H9 (cell line): ENCODE measurements around the gene DCT. TPM values are rescaled to one million over a fixed set of nuclear protein-coding genes. Genes with fewer than 3 reads are reported as not detected.

ENCODE experiments used
- DNase-seq: peaks from one replicate; pipeline ENCODE4 v3.0.0-alpha.2; 2017
- H2AFZ ChIP-seq: one replicate; pipeline ENCODE4 v1.6.1; 2013; ENCODE audit warnings: mild to moderate bottlenecking, low read length, control low read depth, moderate library complexity
- H2AK5ac ChIP-seq: 2 replicates; pipeline ENCODE4 v1.6.1; 2013; ENCODE audit warnings: low read length, control low read depth, mixed read lengths; ENCODE audit not compliant: insufficient read length
- H2BK120ac ChIP-seq: one replicate; pipeline ENCODE4 v1.6.1; 2013; ENCODE audit warnings: low read depth, mild to moderate bottlenecking, low read length, control low read depth, inconsistent platforms; ENCODE audit not compliant: poor library complexity, severe bottlenecking
- H2BK12ac ChIP-seq: 2 replicates; pipeline ENCODE4 v1.6.1; 2013; ENCODE audit warnings: low read length, control low read depth, mixed read lengths, low read depth; ENCODE audit not compliant: insufficient read length
- H2BK15ac ChIP-seq: 2 replicates; pipeline ENCODE4 v1.6.1; 2013; ENCODE audit warnings: low read depth, low read length, control low read depth
- H2BK20ac ChIP-seq: one replicate; pipeline ENCODE4 v1.6.1; 2013; ENCODE audit warnings: low read depth, mild to moderate bottlenecking, low read length, control low read depth, inconsistent platforms; ENCODE audit not compliant: poor library complexity, severe bottlenecking
- H2BK5ac ChIP-seq: 2 replicates; pipeline ENCODE4 v1.6.1; 2013; ENCODE audit warnings: low read length, control low read depth, mixed read lengths; ENCODE audit not compliant: insufficient read length
- H3K14ac ChIP-seq: 2 replicates; pipeline ENCODE4 v1.6.1; 2013; ENCODE audit warnings: low read length, control low read depth; ENCODE audit not compliant: insufficient read depth
- H3K18ac ChIP-seq: 2 replicates; pipeline ENCODE4 v1.6.1; 2013; ENCODE audit warnings: low read depth, mild to moderate bottlenecking, mixed read lengths, low read length, control low read depth; ENCODE audit not compliant: insufficient read length
- H3K23ac ChIP-seq: 2 replicates; pipeline ENCODE4 v1.6.1; 2013; ENCODE audit warnings: low read length, control low read depth, mixed read lengths, low read depth; ENCODE audit not compliant: insufficient read length
- H3K23me2 ChIP-seq: 2 replicates; pipeline ENCODE4 v1.6.1; 2013; ENCODE audit warnings: low read depth, mild to moderate bottlenecking, mixed read lengths, low read length, control low read depth; ENCODE audit not compliant: insufficient read length, poor library complexity, severe bottlenecking
- H3K27ac ChIP-seq: 2 replicates; pipeline ENCODE4 v1.5.1; 2013; ENCODE audit warnings: low read length, control low read depth, mixed read lengths, low read depth; ENCODE audit not compliant: insufficient read length
- H3K27me3 ChIP-seq: 2 replicates; pipeline ENCODE4 v1.6.1; 2013; ENCODE audit warnings: low read length, control low read depth, inconsistent platforms; ENCODE audit not compliant: insufficient read depth
- H3K4ac ChIP-seq: 2 replicates; pipeline ENCODE4 v1.6.1; 2013; ENCODE audit warnings: low read depth, mild to moderate bottlenecking, control low read depth, inconsistent platforms, low read length, moderate library complexity
- H3K4me1 ChIP-seq: 2 replicates; pipeline ENCODE4 v1.6.1; 2013; ENCODE audit warnings: low read length, control low read depth, inconsistent platforms; ENCODE audit not compliant: insufficient read depth
- H3K4me2 ChIP-seq: 2 replicates; pipeline ENCODE4 v1.6.1; 2013; ENCODE audit warnings: low read length, control low read depth, mixed read lengths; ENCODE audit not compliant: insufficient read length, insufficient read depth
- H3K56ac ChIP-seq: 2 replicates; pipeline ENCODE4 v1.6.1; 2013; ENCODE audit warnings: low read depth, mild to moderate bottlenecking, mixed read lengths, low read length, control low read depth; ENCODE audit not compliant: insufficient read length
- H3K79me1 ChIP-seq: 2 replicates; pipeline ENCODE4 v1.6.1; 2013; ENCODE audit warnings: low read depth, mild to moderate bottlenecking, moderate library complexity, low read length, control low read depth, inconsistent platforms; ENCODE audit not compliant: insufficient read depth, poor library complexity, severe bottlenecking
- H3K79me2 ChIP-seq: 2 replicates; pipeline ENCODE4 v1.6.1; 2013; ENCODE audit warnings: low read length, control low read depth, inconsistent platforms; ENCODE audit not compliant: insufficient read depth
- H3K9ac ChIP-seq: 2 replicates; pipeline ENCODE4 v1.6.1; 2013; ENCODE audit warnings: low read length, control low read depth, mixed read lengths; ENCODE audit not compliant: insufficient read length; ENCODE audit errors: extremely low read depth
- H3K9me3 ChIP-seq: one replicate; pipeline ENCODE4 v1.6.1; 2013; ENCODE audit warnings: low read depth, low read length, inconsistent platforms; ENCODE audit not compliant: control insufficient read depth
- H3T11ph ChIP-seq: one replicate; pipeline ENCODE4 v1.6.1; 2013; ENCODE audit warnings: mild to moderate bottlenecking, low read length, control low read depth, inconsistent platforms
- H4K20me1 ChIP-seq: one replicate; pipeline ENCODE4 v1.6.1; 2013; ENCODE audit not compliant: control insufficient read depth, insufficient read length, insufficient read depth
- H4K5ac ChIP-seq: 2 replicates; pipeline ENCODE4 v1.6.1; 2013; ENCODE audit warnings: low read depth, mild to moderate bottlenecking, mixed read lengths, low read length, control low read depth; ENCODE audit not compliant: insufficient read length
- H4K8ac ChIP-seq: replicated peaks from 2 replicates; pipeline ENCODE4 v1.6.1; 2013; ENCODE audit warnings: low read length, control low read depth, mixed read lengths, low read depth; ENCODE audit not compliant: insufficient read length
- H4K91ac ChIP-seq: 2 replicates; pipeline ENCODE4 v1.6.1; 2013; ENCODE audit warnings: low read depth, mild to moderate bottlenecking, moderate library complexity, mixed read lengths, low read length, control low read depth; ENCODE audit not compliant: insufficient read length
- H3K27ac Mint-ChIP-seq, 3 experiments: 2 replicates in 2 of 3; 3 replicates in 1 of 3; pipeline ENCODE4 v1.8.0; 2020 to 2021; ENCODE audit warnings: mixed read lengths in 3 of 3, mild to moderate bottlenecking in 1 of 3, moderate library complexity in 1 of 3
- H3K27me3 Mint-ChIP-seq: 2 replicates; pipeline ENCODE4 v1.8.0; 2021; ENCODE audit warnings: low read depth, mild to moderate bottlenecking, moderate library complexity, mixed read lengths
- H3K36me3 Mint-ChIP-seq, 3 experiments: 2 replicates in 2 of 3; 3 replicates in 1 of 3; pipeline ENCODE4 v1.8.0; 2020 to 2021; ENCODE audit warnings: low read depth in 3 of 3, mixed read lengths in 3 of 3; ENCODE audit not compliant: insufficient read depth in 1 of 3
- H3K4me1 Mint-ChIP-seq, 2 experiments: 2 replicates each; pipeline ENCODE4 v1.8.0; 2020; ENCODE audit warnings: mixed read lengths in 2 of 2
- H3K4me3 Mint-ChIP-seq, 2 experiments: 2 replicates in 1 of 2; 3 replicates in 1 of 2; pipeline ENCODE4 v1.8.0; 2020 to 2021; ENCODE audit warnings: mild to moderate bottlenecking in 2 of 2, mixed read lengths in 2 of 2, moderate library complexity in 1 of 2
- H3K9me3 Mint-ChIP-seq, 2 experiments: 2 replicates in 1 of 2; 3 replicates in 1 of 2; pipeline ENCODE4 v1.8.0; 2020; ENCODE audit warnings: mild to moderate bottlenecking in 2 of 2, mixed read lengths in 2 of 2, moderate library complexity in 1 of 2
- WGBS: extraction: QIAGEN DNeasy Blood & Tissue Kit; methylation state at CpG from one replicate; pipeline ENCODE4 v1.1.7; 2013; ENCODE audit warnings: missing lambda C conversion rate, low lambda C conversion rate, mixed read lengths; ENCODE audit not compliant: insufficient read length; ENCODE audit errors: extremely low coverage; 5-methylcytosine and 5-hydroxymethylcytosine counted together
- total RNA-seq: library from RNA; stranded (reverse); gene quantifications from 2 replicates; pipeline ENCODE4 v1.2.1, GENCODE V29; 2021
- TF ChIP-seq, protein P1 (sequence below): fragments of 200-600 bp; sonication (generic); conservative IDR thresholded peaks from 3 replicates; pipeline ENCODE4 v1.8.0; 2021; ENCODE audit warnings: antibody characterized with exemption, mild to moderate bottlenecking

DCT gene
- total RNA-seq, 1 experiment from 2014 or later: not detected

DNA sequence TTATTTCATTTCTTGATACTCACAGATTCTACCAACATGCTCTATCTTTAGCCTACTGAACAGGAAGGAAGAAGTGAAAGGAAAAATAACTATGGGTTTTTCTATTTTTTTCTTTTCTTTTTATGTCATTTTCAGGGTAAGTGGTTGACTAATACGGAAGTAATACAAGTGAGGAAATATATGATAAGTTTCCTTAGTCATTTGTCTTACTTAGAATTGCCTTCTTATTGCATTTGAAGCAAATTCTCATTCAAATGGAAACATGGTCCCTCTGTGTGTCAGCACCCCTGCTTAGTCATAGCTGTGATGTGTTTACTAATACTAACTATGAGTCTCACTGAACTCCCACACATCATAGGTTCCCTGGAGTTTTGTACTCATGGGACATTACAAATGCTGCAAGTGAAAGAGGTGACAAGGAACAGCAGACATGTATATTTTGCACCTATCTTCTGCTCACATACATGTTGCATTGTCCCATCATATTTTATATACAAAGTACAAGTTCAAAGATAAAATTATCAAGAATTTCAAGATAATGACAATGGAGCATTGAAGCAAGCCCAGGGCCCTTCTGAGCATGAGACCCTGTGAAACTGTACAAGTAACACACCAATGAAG, 60.1 kb downstream of the DCT start:
- no peak overlapping the region for H2BK20ac ChIP-seq
- Mint-ChIP-seq H3K4me3 (no peak overlapping the region), H3K36me3 (peaks cover 2 to 11% (median 2%) of the 10 kb centered on the region in 3 experiments; a peak in 6 of 7 replicates), H3K9me3 (peaks cover 15% of the 10 kb centered on the region in 2 experiments), H3K27ac (no peak overlapping the region), H3K27me3 (no peaks in the 10 kb centered on the region), H3K4me1 (peaks cover 12 to 13% of the 10 kb centered on the region in 2 experiments)
- H2AFZ ChIP-seq: no peak overlapping the region
- H4K5ac ChIP-seq: no peak overlapping the region
- H3K4me1 ChIP-seq: no peaks in the 10 kb centered on the region; the same call in 1 of the 2 replicates
- H2BK120ac ChIP-seq: no peak overlapping the region
- H3K4me2 ChIP-seq: no peak overlapping the region
- no CpG with 5 or more reads among the region's 1 CpG for WGBS
- H4K8ac ChIP-seq: no peak overlapping the region
- H3K27me3 ChIP-seq: no peaks in the 10 kb centered on the region
- TF ChIP-seq, protein P1, sequence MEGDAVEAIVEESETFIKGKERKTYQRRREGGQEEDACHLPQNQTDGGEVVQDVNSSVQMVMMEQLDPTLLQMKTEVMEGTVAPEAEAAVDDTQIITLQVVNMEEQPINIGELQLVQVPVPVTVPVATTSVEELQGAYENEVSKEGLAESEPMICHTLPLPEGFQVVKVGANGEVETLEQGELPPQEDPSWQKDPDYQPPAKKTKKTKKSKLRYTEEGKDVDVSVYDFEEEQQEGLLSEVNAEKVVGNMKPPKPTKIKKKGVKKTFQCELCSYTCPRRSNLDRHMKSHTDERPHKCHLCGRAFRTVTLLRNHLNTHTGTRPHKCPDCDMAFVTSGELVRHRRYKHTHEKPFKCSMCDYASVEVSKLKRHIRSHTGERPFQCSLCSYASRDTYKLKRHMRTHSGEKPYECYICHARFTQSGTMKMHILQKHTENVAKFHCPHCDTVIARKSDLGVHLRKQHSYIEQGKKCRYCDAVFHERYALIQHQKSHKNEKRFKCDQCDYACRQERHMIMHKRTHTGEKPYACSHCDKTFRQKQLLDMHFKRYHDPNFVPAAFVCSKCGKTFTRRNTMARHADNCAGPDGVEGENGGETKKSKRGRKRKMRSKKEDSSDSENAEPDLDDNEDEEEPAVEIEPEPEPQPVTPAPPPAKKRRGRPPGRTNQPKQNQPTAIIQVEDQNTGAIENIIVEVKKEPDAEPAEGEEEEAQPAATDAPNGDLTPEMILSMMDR: no peak
- no peak for DNase-seq
- no peak overlapping the region for H4K91ac ChIP-seq
- H4K20me1 ChIP-seq: no peaks in the 10 kb centered on the region
- no peak overlapping the region for H2BK15ac ChIP-seq
- H2AK5ac ChIP-seq: no peak overlapping the region
- no peaks in the 10 kb centered on the region for H3K79me2 ChIP-seq
- H3K79me1 ChIP-seq: no peaks in the 10 kb centered on the region
- H3K14ac ChIP-seq: no peak overlapping the region
- H2BK5ac ChIP-seq: no peak overlapping the region
- no peak overlapping the region for H3K18ac ChIP-seq
- H3T11ph ChIP-seq: no peak overlapping the region
- no peaks in the 10 kb centered on the region for H3K23me2 ChIP-seq
- no peaks in the 10 kb centered on the region for H3K9me3 ChIP-seq
- no peak overlapping the region for H3K27ac ChIP-seq
- H2BK12ac ChIP-seq: no peak overlapping the region
- no peak overlapping the region for H3K56ac ChIP-seq
- no peak overlapping the region for H3K23ac ChIP-seq
- no peak overlapping the region for H3K4ac ChIP-seq
- no peak overlapping the region for H3K9ac ChIP-seq
